ENCODE measurements around the gene TIMM22.

DNA sequence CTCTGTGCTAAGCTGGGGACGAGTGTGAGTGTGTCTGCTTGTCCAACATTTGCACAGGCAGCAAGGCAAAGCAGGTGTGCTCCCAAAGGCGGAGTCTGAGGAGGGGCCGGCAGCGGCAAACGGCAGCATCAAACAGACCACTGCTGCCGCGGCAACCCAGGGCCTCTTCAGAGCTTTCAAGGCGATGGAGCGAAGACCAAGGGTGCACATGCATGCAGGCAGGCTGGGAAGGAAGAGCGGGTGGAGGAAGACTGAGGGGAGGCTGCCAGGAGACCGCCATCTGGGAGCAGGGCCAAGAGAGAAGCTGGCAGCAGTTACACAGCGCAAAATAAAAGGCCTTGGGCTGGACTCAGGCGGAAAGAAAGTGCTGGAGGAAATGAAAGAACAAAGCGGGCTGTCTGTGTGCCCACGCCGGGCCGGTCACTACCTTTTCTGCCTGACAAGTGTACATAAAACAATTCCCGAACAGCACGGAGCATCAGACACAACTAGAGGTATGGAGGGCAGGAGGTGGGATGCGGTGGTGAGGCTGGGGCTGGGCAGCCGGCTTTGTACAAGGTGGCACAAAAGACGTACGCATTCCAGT is 8.5 kb downstream of the TIMM22 start:
- TF ChIP-seq, protein P1, sequence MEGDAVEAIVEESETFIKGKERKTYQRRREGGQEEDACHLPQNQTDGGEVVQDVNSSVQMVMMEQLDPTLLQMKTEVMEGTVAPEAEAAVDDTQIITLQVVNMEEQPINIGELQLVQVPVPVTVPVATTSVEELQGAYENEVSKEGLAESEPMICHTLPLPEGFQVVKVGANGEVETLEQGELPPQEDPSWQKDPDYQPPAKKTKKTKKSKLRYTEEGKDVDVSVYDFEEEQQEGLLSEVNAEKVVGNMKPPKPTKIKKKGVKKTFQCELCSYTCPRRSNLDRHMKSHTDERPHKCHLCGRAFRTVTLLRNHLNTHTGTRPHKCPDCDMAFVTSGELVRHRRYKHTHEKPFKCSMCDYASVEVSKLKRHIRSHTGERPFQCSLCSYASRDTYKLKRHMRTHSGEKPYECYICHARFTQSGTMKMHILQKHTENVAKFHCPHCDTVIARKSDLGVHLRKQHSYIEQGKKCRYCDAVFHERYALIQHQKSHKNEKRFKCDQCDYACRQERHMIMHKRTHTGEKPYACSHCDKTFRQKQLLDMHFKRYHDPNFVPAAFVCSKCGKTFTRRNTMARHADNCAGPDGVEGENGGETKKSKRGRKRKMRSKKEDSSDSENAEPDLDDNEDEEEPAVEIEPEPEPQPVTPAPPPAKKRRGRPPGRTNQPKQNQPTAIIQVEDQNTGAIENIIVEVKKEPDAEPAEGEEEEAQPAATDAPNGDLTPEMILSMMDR (conservative IDR thresholded peaks at IDR 0.05): no peak
- no peak for TF ChIP-seq EZH2 (IDR thresholded peaks at IDR 0.05; ENCODE audit: low read depth)

Data from PC-9 (cell line).